G401.6 (cell line): ENCODE measurements around the gene MICAL3.
"Not testable (repeated sequence)": the region's sequence is repeated elsewhere in the genome, so short reads cannot be mapped to it uniquely, and the experiment has no call there.

Source experiments
- FAIRE-seq: peaks from 2 replicates; lab custom pipeline; 2012; peaks lifted over from hg19 to GRCh38; lab: Jason Lieb, UNC

The MICAL3 gene

DNA sequence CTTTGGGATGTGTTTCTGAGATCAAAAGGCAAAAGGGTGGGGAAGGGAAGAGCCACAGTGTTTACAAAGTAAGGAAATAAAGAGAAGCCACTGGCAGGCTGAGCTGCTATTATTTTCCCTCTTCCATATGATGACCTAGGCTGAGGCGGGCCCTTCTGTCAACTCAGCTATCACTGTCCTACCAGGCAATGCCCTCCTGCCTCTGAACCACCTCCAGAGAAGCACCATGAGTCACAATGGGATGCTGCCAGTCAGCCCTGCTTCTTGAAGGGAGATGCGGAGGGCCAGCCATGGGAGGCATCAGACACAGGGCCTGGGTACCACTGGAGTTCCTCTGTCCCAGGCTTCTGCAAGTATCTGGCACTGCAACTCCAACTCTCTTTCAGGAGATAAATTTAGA is 142.2 kb downstream of the MICAL3 start:
- FAIRE-seq: no peak

DNA sequence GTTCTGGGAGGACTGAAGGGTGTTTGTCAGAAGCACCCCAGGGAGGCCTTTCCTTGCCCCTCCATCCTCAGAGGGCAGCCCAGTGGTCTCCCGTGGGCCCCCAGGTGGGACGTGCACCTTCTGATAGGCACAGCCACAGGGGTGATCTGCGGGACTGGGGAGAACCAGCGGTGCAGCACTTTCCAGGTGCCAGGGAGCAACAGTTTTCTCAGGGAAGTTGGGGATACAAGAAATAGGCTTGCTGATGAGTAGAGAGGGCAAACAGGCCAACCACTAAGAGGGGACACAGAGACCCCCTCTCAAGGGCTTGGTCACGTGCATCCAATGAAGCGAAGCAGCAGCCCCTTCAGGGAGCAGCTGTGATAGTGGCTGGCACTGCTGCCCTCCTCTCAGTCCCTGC is 143.0 kb downstream of the MICAL3 start:
- no peak for FAIRE-seq

DNA sequence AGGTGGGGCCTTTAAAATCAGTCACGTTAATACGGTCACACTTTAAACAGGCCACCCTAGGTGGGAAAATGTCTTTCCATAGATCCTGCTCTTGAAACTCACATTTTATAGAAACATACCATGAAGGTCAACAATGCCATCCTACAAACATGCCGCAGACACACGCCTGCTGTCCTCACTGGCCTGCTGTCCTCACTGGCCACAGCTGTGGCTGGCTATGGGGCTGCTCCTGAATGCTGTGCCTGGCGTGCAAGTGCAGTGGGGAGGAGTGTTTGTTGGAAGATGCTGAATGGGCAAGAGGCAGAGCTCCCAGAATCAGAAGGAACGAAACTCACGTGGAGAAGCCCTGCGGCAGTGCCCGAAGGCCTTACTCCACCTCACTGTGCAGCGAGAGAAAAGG is 143.9 kb downstream of the MICAL3 start:
- no peak for FAIRE-seq

DNA sequence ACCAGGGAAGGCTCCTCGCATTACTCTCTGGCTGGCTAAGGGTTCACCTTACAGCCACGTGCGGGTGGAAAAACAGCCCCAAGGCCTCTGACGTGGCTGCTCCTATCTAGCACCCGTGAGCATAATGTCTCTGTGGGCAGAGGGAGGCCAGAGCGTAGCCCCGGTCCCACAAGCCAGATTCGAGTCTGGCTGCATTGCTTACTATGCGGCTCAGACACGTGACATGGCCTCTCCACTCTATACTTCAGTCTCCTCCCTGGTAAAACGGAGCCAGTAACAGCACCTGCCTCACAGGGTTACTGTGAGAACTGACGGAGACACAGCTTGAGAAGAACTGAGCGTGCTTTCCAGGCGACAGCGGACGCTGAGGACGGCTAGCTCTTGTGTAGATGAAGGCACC is 144.3 kb downstream of the MICAL3 start:
- FAIRE-seq: no peak

DNA sequence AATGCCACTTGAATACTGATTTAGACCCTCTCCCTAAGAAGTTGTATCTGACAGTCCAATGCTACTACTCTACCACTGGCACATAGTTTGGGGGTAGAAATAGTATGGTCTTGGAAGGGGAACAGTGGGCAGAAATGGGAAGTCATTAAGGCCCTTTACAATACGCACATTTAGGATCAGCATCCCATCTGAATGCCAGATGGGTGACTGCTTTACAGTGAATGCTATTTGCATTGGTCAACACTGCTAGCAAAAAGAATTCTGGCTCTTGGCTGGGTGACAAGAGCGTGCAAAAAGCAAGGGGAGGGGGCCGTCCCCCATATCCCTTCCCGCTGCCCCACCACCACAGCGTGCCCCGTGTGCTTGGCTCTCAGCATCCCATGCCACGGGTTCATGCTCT is 145.4 kb downstream of the MICAL3 start:
- no peak for FAIRE-seq

DNA sequence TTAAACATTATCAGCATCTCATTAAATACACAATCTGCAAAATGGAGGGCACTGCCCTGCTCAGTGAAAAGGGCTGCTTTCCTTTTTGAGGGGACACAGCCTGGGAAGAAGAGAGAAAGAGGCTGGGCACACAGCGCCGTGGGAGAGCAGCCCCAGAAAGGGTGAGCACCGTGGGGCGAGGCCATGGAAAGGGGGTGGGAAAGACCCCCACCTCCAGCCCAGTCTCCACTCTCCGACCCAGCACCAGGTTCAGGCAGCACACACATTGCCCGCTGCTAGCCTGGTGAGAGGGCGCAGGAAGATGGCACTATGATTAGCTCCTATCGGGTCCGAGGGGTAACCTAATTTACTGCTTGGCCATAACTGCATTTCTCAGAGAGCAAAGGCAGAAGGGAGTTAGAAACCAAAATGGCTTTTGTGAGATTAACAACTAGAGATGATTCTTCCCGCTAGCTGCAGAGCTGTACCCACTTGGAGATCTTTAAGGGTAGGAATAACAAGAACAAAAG is 146.1 kb downstream of the MICAL3 start:
- FAIRE-seq: no peak

DNA sequence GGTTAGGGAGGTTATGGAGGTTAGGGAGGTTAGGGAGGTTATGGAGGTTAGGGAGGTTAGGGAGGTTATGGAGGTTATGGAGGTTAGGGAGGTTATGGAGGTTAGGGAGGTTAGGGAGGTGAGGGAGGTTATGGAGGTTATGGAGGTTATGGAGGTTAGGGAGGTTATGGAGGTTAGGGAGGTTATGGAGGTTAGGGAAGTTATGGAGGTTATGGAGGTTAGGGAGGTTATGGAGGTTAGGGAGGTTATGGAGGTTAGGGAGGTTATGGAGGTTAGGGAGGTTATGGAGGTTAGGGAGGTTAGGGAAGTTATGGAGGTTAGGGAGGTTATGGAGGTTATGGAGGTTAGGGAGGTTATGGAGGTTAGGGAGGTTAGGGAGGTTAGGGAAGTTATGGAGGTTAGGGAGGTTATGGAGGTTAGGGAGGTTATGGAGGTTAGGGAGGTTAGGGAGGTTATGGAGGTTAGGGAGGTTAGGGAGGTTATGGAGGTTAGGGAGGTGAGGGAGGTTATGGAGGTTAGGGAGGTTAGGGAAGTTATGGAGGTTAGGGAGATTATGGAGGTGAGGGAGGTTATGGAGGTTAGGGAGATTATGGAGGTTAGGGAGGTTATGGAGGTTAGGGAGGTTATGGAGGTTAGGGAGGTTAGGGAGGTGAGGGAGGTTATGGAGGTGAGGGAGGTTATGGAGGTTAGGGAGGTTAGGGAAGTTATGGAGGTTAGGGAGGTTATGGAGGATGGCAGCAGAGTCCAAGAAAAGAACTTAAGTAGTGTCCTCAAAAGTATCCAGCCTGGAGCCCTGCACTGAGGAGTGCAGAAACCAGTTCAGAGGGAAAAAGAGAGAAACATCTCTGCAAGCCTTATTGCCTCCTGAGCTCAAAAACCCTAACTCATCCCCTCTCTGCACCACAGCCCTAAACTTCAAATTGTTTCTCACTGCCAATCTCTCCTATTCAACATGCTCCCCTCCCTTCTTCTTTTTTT is 147.2 kb downstream of the MICAL3 start:
- FAIRE-seq: not testable (repeated sequence)

DNA sequence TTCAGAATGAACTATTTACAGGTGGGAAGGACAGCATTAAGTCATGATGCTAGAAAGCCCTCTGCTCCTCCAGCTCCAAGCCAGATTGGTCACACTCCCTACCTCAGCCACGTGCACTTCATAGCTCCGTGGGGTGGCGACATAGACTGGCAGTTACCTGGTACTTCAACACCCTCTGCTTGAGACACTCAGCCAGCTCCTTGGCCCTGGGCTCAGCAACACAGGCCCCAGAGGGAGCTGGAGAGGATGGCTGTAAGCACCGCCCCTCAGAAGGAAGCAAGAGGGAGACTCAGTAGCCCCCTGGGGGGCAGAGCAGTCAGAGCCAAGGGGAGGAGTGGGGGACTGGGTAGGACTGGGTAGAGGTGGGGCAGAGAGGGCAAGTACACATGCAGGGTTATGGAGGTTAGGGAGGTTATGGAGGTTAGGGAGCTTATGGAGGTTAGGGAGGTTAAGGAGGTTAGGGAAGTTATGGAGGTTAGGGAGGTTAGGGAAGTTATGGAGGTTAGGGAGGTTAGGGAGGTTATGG is 148.0 kb downstream of the MICAL3 start:
- no peak for FAIRE-seq

DNA sequence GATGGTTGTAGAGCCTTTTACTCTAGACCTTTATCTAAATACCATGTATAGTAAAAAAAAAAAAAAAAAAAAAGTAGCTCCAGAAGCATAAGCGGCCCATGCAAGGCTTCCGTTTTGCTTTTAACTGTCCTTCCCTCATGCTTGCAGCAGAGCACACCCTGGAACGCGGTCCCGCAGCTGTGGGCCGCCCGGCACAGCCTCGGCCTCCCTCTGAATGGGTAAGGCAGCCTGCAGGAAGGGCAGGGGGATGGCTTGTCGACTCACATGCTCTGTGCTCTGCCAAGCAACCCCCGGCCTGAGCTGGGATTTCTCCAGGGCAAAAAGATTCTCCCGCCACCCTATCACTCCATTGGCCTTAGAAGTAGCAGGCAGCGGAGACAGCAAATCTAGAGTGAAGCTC is 148.7 kb downstream of the MICAL3 start:
- FAIRE-seq: no peak

DNA sequence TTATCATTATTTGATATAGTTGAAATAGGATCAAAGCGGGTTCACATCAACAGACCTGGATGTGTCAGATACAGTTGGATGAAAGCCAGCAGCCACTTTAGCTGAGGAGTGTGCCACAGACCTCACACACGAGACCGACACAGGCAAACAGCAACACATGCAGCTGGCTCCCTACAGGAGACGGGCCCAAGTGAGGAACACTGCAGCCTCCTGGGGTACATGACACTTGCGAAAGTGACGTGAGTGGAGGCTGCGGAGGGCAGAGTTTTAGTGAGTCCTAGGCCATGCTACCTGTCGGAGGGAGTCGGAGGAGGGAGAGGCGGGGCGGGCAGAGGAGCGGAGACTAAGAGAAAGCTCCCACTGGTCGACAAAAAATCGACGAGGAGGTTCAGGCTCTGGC is 149.2 kb downstream of the MICAL3 start:
- no peak for FAIRE-seq

DNA sequence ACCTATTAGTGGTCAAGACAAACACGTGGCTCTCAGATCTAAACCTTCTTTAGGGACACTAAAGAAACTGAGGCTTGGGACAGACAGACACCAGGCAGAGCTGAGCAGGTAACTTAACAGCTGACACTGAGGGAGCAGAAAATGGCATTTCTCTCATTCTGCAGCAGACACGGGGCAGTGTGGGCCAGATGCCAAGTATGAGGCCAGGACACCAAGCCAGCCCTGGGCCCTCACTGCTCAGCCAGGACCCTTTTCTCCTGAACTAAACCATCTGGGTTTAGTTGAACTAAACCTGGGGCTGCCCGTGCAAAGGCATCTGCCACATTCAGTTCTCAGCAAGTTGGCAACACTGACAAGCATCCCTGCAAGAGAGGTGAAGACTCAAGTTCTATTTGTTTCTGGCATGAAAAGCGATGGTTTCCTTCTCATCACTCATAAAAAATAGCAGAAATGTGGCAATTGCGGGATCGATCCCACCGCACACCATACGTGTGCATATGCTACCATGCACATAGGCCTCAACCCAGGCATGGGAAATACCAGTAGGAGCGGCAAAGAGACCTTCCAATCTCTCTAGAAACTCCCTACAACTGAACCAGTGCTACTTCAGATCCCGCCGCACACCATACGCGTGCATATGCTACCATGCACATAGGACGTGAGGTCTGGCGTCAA is 150.0 kb downstream of the MICAL3 start:
- FAIRE-seq: no peak

DNA sequence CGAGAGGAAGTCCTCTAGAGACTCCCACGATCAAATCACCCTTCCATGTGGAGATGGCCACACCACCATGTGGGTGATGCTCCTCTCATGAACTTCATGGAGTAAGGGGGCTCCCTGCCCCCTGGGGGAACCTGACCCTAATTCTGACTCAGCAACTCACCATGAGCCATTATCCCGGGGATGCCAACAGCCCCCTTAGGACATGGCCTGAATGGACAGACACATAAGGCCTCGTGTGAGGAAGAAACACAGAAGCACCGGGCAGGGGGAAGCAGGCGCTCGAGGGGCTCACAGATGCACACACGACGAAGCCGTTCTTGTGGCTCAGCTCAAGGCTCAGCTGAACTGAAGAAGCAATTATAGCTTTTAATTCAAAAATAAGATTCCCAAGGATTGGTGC is 150.6 kb downstream of the MICAL3 start:
- FAIRE-seq: no peak

DNA sequence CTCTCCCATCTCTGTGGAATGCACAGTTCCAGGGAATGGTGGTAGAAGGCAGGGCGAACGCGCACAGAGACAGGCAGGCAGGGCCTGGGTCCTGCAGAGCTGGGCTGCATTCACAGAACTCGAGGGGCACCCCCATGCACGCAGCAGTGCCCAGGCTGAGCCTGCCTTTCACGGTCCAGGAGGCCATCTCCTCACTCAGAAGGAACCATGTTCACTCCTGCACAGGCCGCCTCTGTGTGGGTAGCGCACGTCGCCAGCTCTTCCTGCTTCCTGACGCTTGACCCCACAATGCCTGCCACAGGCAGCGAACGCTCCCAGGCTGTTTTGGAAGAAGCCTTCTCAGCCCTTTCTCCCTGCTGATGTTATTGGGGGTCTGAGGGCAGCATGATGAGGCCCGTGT is 151.2 kb downstream of the MICAL3 start:
- FAIRE-seq: no peak

DNA sequence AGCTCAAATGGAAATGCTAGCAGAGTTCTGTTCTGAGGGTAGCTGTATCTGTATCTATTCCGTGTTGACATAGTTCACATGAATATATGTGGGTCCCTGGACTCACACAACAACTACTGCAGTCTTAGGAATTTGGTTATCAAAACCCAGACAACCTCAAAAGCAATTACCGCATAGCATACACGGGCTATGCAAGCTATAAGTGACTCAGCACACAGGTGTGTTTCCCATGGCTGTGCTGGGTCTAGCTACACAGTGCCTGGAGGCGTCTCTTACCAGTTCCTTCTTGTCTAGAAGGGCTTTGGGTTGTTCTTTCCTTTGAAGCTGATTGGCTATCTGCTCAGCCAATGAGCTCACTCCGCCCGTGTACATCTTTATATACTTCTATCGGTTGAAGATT is 151.9 kb downstream of the MICAL3 start:
- no peak for FAIRE-seq

DNA sequence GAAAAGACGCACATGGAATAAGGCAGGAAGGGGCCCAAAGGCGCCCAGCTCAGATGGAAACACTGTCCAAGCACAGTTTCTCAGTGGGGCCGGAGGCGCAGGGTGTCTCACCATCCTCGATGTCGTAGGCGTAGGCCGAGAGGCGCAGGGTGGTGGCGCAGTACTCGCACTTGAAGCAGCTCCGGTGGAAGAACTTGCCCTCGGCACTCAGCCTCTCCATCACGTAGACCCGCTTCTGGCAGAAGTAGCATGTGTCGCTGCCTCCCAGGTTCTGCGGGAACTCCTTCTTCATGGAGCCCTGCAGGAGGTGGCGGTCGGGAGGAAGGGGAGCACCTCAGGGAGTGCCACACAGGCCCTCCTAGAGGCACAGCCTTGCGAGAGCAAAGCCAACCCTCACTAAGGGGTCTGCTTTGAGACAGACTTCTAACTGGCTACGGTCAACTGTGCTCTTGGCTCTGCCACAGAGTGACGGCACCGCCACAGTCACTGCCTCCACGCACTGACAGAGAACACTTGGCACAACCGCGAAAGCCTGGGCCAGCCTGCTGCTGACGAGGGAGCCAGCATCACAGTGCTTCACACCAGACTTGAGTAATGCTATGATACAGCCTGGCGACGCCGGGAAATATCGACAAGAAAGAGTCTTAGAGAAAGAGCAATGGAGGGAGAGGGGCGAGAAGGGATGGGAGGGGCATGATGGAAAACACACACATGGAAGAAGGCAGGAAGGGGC is 152.5 kb downstream of the MICAL3 start:
- no peak for FAIRE-seq

DNA sequence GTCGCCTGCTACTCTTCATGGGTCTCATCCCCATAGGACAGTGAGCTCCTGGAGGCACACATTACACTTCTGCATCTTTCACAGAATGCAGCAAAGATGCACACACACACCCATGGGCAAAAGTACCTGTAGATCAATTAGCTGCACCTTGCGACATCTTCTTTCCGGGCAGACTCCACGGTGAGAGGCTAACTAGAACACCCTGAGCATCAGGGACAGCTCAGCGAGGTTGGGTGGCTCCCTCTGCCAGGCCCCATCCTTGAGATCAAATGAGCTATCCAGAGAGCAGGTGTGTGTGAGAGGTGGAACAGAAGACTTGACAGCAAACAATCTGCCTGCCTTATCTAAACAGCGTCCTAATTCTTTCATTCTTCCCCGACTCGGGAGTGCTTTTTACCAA is 154.0 kb downstream of the MICAL3 start:
- no peak for FAIRE-seq

DNA sequence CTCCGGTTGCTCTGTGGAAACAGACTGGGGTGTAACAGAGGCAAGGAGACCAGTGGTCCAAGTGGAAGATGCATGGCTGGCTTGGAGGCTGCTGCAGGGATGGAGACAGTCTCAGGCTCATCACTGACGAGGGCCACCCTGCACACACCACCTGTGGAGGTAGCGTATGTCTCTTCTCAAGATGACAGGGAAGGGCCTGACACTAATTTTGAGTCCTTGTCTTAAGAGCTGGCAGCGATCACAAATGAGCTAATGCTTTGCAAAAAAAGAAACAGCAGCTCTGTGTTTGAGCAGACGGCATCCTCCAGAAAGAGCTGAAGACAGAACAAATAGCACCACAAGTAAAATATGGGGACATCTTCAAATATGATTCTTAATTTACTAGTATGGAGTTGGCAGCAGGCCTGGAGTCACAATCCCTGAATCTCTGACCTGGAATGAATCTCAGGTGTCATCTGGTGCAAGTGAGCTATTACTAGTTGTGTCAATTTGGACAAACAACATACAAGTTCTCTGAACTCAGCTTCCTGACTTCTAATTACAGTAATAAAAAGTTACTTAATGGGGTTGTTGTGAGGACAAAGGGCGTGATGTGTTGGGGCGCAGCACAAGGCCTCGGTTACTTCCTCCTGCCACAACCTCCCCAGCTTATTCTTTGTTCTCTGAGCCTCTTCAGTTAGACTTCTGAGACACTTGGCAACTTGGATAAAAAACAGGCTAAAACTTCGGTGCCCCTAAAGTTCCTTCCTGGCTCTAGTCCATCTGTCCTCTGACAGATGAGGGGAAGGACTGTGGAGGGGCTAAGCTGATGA is 154.9 kb downstream of the MICAL3 start:
- no peak for FAIRE-seq

DNA sequence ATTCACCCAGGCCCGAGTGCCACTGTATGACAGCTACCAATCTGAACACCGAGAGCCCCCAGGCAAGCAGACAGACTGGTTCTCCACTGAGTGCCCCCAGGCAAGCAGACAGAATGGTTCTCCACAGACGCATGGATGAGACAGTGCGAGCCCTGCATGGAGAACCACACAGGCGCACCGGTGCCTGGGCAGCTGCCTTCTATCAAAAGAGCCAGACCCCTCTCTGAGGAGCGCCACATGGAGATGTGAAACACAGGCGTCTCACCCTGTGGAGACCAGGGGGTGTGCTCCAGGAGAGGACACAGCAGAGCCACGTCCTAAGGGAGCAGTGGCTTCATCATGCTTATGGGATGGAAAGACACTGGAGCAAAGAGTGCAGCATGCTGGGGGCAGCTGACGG is 155.6 kb downstream of the MICAL3 start:
- FAIRE-seq: no peak

DNA sequence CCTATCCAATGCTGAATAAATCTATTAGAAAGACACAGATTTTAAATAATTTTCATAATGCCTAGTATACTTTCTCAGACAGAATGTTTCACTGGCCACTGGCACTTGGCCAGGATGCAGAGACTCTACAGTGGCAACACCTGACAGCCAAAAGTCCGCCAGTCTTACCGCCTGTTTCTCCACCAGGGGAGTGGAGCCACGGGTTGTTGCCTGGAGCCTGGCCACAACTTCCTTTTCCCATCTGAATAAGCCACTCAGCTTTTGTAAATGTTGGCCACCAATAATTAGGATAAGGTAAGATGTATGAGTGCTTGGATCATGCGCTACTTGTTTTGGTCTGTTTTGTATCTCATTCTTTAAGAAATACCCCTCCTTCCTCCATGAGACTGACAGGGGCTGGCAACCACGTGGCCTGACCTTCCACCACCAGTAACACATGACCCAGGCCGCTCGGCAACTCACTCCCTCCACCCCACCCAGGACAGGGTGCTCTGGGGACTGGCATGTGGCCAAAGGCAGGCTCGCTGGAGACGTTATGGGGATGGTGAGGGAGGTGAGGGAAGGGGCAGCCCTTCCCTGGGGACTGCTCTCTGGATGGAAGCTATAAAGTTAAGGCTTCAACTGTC is 157.1 kb downstream of the MICAL3 start:
- FAIRE-seq: no peak

DNA sequence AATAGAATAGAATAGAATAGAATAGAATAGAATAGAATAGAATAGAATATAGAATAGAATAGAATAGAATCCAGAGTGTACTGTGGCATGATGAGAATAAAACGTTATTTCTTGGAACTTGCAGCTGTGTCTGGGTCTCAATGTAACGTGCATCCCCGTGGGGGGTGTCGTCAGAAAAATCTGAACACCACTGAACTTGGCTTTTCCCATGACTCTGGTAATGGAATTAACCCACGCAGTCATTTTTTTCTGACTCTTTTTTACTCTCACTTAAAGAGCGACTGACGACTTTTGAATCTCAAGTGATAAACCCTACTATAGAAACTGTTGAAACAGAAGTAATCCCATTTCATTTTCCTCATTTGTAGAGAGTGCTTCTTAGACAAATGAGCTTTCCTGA is 157.7 kb downstream of the MICAL3 start:
- no peak for FAIRE-seq

DNA sequence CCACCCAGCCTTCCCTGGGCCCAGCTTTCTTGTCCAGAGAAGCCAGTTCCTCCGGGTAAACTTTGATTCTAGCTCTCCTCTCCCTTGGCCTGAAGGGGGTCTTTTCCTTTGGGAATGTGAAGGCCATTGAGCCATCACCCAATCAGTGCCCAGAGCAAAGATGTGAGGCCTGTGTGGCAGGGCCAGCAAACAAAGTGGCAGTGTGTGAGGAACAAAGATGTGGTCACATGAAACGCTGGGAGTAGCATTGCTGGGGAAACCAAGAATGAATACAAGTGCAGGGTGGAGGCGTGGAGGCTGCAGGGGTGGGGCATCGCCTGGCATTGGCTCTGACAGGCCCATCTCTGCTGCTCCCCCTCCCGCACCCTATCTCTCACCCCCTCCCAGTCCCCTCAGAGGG is 158.2 kb downstream of the MICAL3 start:
- FAIRE-seq: no peak
